K562 (cell line): ENCODE measurements around the gene CDCA3. TPM values are rescaled to one million over a fixed set of nuclear protein-coding genes. Genes with fewer than 3 reads are reported as not detected.

Source experiments
- ATAC-seq: fragments of 200-7000 bp; cut with Tn5 transposase; 3 replicates; pipeline ENCODE4 v1.9.1; 2020; ENCODE audit warnings: moderate library complexity
- BruUV-seq: library from RNA; stranded (reverse); fragments of 400-500 nt; replicated peaks from 2 replicates; lab custom pipeline; 2021; lab: Mats Ljungman, UMichigan
- CTCF ChIA-PET: fragments of 300-600 bp; formaldehyde crosslinking; extraction: SDS; loops from one replicate; lab custom pipeline; 2021; ENCODE audit warnings: low intra/inter-chr PET ratio; lab: Yijun Ruan, JAX
- POLR2A ChIA-PET: fragments of 300-600, 350-650 bp; sonication (Branson Sonifier 250); formaldehyde crosslinking; extraction: SDS; loops from one replicate; lab custom pipeline; 2021; ENCODE audit warnings: antibody characterized with exemption, inconsistent platforms; lab: Yijun Ruan, JAX
- DNase-seq, 4 experiments: peaks; one replicate each; pipeline versions ENCODE4 v3.0.0 to v3.0.0-alpha.2; 2011 to 2018; ENCODE audit warnings: low spot score in 3 of 4, mixed read lengths in 3 of 4; ENCODE audit errors: extremely low read depth in 1 of 4
- FAIRE-seq: peaks from 2 replicates; lab custom pipeline; 2011; peaks lifted over from hg19 to GRCh38; lab: Jason Lieb, UNC
- H2AFZ ChIP-seq: 2 replicates; pipeline ENCODE4 v1.6.0; 2011; ENCODE audit warnings: low read depth, low read length, control low read depth, inconsistent platforms
- H3K27ac ChIP-seq: fragments of 200-600 bp; 3 replicates; pipeline ENCODE4 v1.8.0; 2011; ENCODE audit warnings: low read depth, mild to moderate bottlenecking, control low read depth, inconsistent platforms, low read length, moderate library complexity, mixed read lengths; ENCODE audit errors: extremely low read depth
- H3K27me3 ChIP-seq, 2 experiments: fragments of 300-600 bp in 1 of 2; 2 replicates in 1 of 2; 3 replicates in 1 of 2; pipeline versions ENCODE4 v1.6.0 to v1.8.0; 2011; ENCODE audit warnings: inconsistent platforms in 2 of 2, low read length in 2 of 2, mild to moderate bottlenecking in 1 of 2, mixed read lengths in 1 of 2, moderate library complexity in 1 of 2; ENCODE audit not compliant: control insufficient read depth in 2 of 2, insufficient read depth in 2 of 2
- H3K36me3 ChIP-seq: fragments of 300-600 bp; 3 replicates; pipeline ENCODE4 v1.8.0; 2011; ENCODE audit warnings: mild to moderate bottlenecking, low read length, inconsistent platforms; ENCODE audit not compliant: control insufficient read depth, insufficient read depth
- H3K4me1 ChIP-seq, 2 experiments: fragments of 200-600 bp in 1 of 2; replicated peaks in 1 of 2; 2 replicates in 1 of 2; 3 replicates in 1 of 2; pipeline versions ENCODE4 v1.5.1 to v1.8.0; 2011; ENCODE audit warnings: inconsistent platforms in 2 of 2, low read length in 2 of 2, mild to moderate bottlenecking in 1 of 2, mixed read lengths in 1 of 2, moderate library complexity in 1 of 2; ENCODE audit not compliant: control insufficient read depth in 2 of 2, insufficient read depth in 2 of 2
- H3K4me2 ChIP-seq: 2 replicates; pipeline ENCODE4 v1.6.1; 2011; ENCODE audit warnings: low read length, control low read depth, inconsistent platforms, mixed read lengths; ENCODE audit not compliant: insufficient read depth
- H3K4me3 ChIP-seq: fragments of 200-600 bp; sonication (generic), shearing (Covaris generic); 2 replicates; pipeline ENCODE4 v1.5.1; 2016; ENCODE audit warnings: control low read depth, inconsistent platforms
- H3K79me2 ChIP-seq: fragments of 200-600 bp; 3 replicates; pipeline ENCODE4 v1.8.0; 2011; ENCODE audit warnings: low read length, inconsistent platforms; ENCODE audit not compliant: control insufficient read depth, insufficient read depth
- H3K9ac ChIP-seq, 2 experiments: 2 replicates each; pipeline versions ENCODE4 v1.6.0 to v1.6.1; 2011; ENCODE audit warnings: low read depth in 2 of 2, low read length in 2 of 2, control low read depth in 1 of 2, inconsistent platforms in 1 of 2, mild to moderate bottlenecking in 1 of 2, mixed read lengths in 1 of 2; ENCODE audit not compliant: insufficient read depth in 1 of 2
- H3K9me1 ChIP-seq: one replicate; pipeline ENCODE4 v1.6.0; 2011; ENCODE audit warnings: inconsistent platforms, mild to moderate bottlenecking, low read length, moderate library complexity; ENCODE audit not compliant: control insufficient read depth, insufficient read depth
- H3K9me3 ChIP-seq: replicated peaks from 2 replicates; pipeline ENCODE4 v1.5.1; 2011; ENCODE audit warnings: low read depth, low read length, inconsistent platforms; ENCODE audit not compliant: control insufficient read depth, insufficient read depth
- H4K20me1 ChIP-seq: replicated peaks from 2 replicates; pipeline ENCODE4 v1.6.1; 2011; ENCODE audit warnings: low read length, inconsistent platforms, mixed read lengths; ENCODE audit not compliant: control insufficient read depth, insufficient read depth
- BRF1 ChIP-seq: IDR thresholded peaks from 3 replicates; pipeline ENCODE4 v1.6.1; 2011; ENCODE audit warnings: borderline replicate concordance, mild to moderate bottlenecking; ENCODE audit not compliant: insufficient read length; ENCODE audit errors: extremely low read depth
- CHD4 ChIP-seq: fragments of 200-600 bp; sonication (generic); IDR thresholded peaks from 3 replicates; pipeline ENCODE4 v1.6.1; 2012; ENCODE audit warnings: low read depth, mild to moderate bottlenecking, mixed read lengths, low read length, inconsistent platforms; ENCODE audit not compliant: insufficient read depth, insufficient replicate concordance, poor library complexity, severe bottlenecking
- EWSR1 ChIP-seq: fragments of 450-650 bp; IDR thresholded peaks from 2 replicates; pipeline ENCODE4 v1.6.1; 2018; ENCODE audit warnings: borderline replicate concordance, mild to moderate bottlenecking, low read depth, moderate library complexity; ENCODE audit not compliant: partially characterized antibody
- FUS ChIP-seq: fragments of 200-400 bp; formaldehyde crosslinking; optimal IDR thresholded peaks from 2 replicates; pipeline ENCODE3; 2017; ENCODE audit warnings: low read depth, low read length
- PML ChIP-seq: IDR thresholded peaks from 2 replicates; pipeline ENCODE4 v1.6.1; 2012; ENCODE audit warnings: low read length, inconsistent platforms
- SAFB ChIP-seq: fragments of 200-400 bp; formaldehyde crosslinking; IDR thresholded peaks from 2 replicates; pipeline ENCODE4 v1.6.1; 2017; ENCODE audit warnings: low read depth, low read length, borderline replicate concordance
- SIX5 ChIP-seq, 2 experiments: IDR thresholded peaks; 2 replicates each; pipeline ENCODE4 v1.6.1; 2011; ENCODE audit warnings: low read length in 2 of 2, borderline replicate concordance in 1 of 2, low read depth in 1 of 2, mild to moderate bottlenecking in 1 of 2, moderate library complexity in 1 of 2; ENCODE audit not compliant: insufficient read depth in 1 of 2
- ZNF124 ChIP-seq: sonication (generic); formaldehyde crosslinking; IDR thresholded peaks from 2 replicates; pipeline ENCODE4 v1.8.1; 2022; ENCODE audit warnings: missing genetic modification reagents
- WGBS: fragments of 100-300 bp; shearing (Covaris generic); methylation state at CpG from one replicate; pipeline ENCODE4 v1.1.6; 2016; ENCODE audit warnings: low coverage, mixed read lengths; ENCODE audit not compliant: insufficient coverage; ENCODE audit errors: missing lambda C conversion rate; 5-methylcytosine and 5-hydroxymethylcytosine counted together
- in situ Hi-C: fragments of 300-500 bp; cut with MboI; formaldehyde crosslinking; loops from 4 replicates; pipeline ENCODE4 v1.15.0; 2018; ENCODE audit warnings: inconsistent platforms, mixed read lengths
- intact Hi-C: fragments of 100-400 bp; cut with micrococcal nuclease; formaldehyde crosslinking; loops from 2 replicates; pipeline ENCODE4 v1.14.2; 2022
- polyA plus RNA-seq, 8 experiments: library from polyadenylated mRNA; depleted of rRNA in 4 of 8; stranded (reverse) in 5 of 8; unstranded in 3 of 8; fragments of >200 nt; fragmentation: Nextera tagmentation in 2 of 8; fragmentation: Illumina TruSeq in 1 of 8; extraction: Ambion mirVana in 2 of 8; extraction: Trizol in 1 of 8; gene quantifications; 2 replicates each; pipeline versions ENCODE4 v1.2.1 to v1.2.3, GENCODE V29; 2011 to 2014; ENCODE audit warnings: inconsistent platforms in 1 of 8, missing spikeins in 1 of 8
- total RNA-seq, 7 experiments: library from RNA; depleted of rRNA in 6 of 7; stranded (reverse); fragments of >200 nt in 6 of 7; fragmentation: Illumina TruSeq in 2 of 7; extraction: Trizol in 2 of 7; gene quantifications; 2 replicates each; pipeline versions ENCODE4 v1.2.1 to v1.2.3, GENCODE V29; 2011 to 2021; ENCODE audit warnings: low replicate concordance in 1 of 7
- TF ChIP-seq, protein P1 (sequence below): fragments of 450-650 bp; IDR thresholded peaks from 2 replicates; pipeline ENCODE4 v1.6.1; 2016; ENCODE audit warnings: mild to moderate bottlenecking
- TF ChIP-seq, protein P2 (sequence below), 3 experiments: fragments of 200-800 bp in 1 of 3; fragments of 250-450 bp in 1 of 3; fragments of 450-650 bp in 1 of 3; sonication (Bioruptor Pico) in 1 of 3; sonication (Bioruptor generic) in 1 of 3; formaldehyde crosslinking in 1 of 3; IDR thresholded peaks; 2 replicates each; pipeline versions ENCODE4 v1.6.1 to v1.8.0; 2016 to 2022; ENCODE audit warnings: mild to moderate bottlenecking in 2 of 3, missing genetic modification characterization in 2 of 3, missing compliant biosample characterization in 1 of 3, moderate library complexity in 1 of 3
- TF ChIP-seq, protein P3 (sequence below), 2 experiments: fragments of 450-650 bp in 1 of 2; sonication (generic) in 1 of 2; formaldehyde crosslinking in 1 of 2; IDR thresholded peaks in 1 of 2; conservative IDR thresholded peaks in 1 of 2; 2 replicates each; pipeline versions ENCODE4 v1.6.1 to v1.8.1; 2016 to 2023; ENCODE audit warnings: mild to moderate bottlenecking in 2 of 2, moderate library complexity in 2 of 2, inconsistent platforms in 1 of 2, missing genetic modification reagents in 1 of 2

The CDCA3 gene
- total and polyA plus RNA-seq, 9 of the 15 experiments (the other 6 are each of a cell fraction or from before 2014, with no cell fraction given): 24.2 to 80.8 (median 55.1) TPM

DNA sequence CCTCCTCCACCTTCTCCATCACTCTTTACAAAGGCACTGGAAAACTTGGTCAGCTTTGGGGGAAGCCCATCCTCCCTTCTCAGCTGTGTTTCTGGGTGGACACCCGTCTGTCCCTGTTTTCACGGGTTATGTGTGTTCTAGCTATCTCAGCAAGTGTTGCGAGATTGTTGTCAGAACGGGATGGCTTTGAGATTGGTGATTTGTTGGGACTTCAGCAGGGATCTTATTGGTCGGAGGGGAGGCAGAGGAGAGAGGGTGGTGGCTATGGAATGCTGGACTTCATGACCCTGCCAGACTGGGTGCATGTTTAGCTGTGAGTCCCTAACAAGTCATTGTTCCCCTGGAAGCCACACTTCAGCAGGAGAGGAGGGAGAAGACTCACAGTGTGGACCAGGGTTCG lies 3.0 kb upstream of the CDCA3 start:
- no peaks in the 10 kb centered on the region; the same call in 1 of the 2 replicates for H4K20me1 ChIP-seq
- POLR2A ChIA-PET: interaction anchor here (7.4 kb wide), 1 partner anchor 14 kb away, joined by 174 read pairs; the partner anchor contains the start of genes SPSB2 and TPI1
- in situ Hi-C loops (no loop called here), intact Hi-C loops (no loop called here)
- no peak overlapping the region for H3K4me3 ChIP-seq
- WGBS: 55% methylated on average over 4 of the region's 6 CpGs
- H3K79me2 ChIP-seq: peaks cover 48% of the 10 kb centered on the region
- ATAC-seq: no peak
- H3K36me3 ChIP-seq: peaks cover 67% of the 10 kb centered on the region
- H2AFZ ChIP-seq: no peak overlapping the region
- peak; percentile 58 for FAIRE-seq
- H3K27ac ChIP-seq: no peak overlapping the region; the same call in 2 of the 3 replicates
- no TSS peak for BruUV-seq
- peak overlapping the region; percentile 32; the same call in 1 of the 2 replicates for H3K4me2 ChIP-seq
- no peaks in the 10 kb centered on the region for H3K27me3 ChIP-seq
- CTCF ChIA-PET: no interaction called here
- no peaks in the 10 kb centered on the region for H3K9me3 ChIP-seq
- H3K9ac ChIP-seq: peak overlapping the region; percentile 49 to 62; a peak in 2 of 4 replicates
- no peak for DNase-seq
- H3K4me1 ChIP-seq: peaks cover 12 to 18% of the 10 kb centered on the region in 2 experiments; a peak in 4 of 5 replicates
- H3K9me1 ChIP-seq: peaks cover 3% of the 10 kb centered on the region
- TF ChIP-seq BRF1 (no peak), ZNF124 (no peak), CHD4 (no peak), FUS (no peak), EWSR1 (no peak), PML (no peak), SIX5 (IDR thresholded peaks at IDR 0.05; ENCODE audit: borderline replicate concordance in 1 of 2, insufficient read depth in 1 of 2, low read depth in 1 of 2, low read length in 2 of 2) (no peak), SAFB (no peak)
- TF ChIP-seq, protein P1, sequence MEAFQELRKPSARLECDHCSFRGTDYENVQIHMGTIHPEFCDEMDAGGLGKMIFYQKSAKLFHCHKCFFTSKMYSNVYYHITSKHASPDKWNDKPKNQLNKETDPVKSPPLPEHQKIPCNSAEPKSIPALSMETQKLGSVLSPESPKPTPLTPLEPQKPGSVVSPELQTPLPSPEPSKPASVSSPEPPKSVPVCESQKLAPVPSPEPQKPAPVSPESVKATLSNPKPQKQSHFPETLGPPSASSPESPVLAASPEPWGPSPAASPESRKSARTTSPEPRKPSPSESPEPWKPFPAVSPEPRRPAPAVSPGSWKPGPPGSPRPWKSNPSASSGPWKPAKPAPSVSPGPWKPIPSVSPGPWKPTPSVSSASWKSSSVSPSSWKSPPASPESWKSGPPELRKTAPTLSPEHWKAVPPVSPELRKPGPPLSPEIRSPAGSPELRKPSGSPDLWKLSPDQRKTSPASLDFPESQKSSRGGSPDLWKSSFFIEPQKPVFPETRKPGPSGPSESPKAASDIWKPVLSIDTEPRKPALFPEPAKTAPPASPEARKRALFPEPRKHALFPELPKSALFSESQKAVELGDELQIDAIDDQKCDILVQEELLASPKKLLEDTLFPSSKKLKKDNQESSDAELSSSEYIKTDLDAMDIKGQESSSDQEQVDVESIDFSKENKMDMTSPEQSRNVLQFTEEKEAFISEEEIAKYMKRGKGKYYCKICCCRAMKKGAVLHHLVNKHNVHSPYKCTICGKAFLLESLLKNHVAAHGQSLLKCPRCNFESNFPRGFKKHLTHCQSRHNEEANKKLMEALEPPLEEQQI: no peak
- TF ChIP-seq, protein P2, sequence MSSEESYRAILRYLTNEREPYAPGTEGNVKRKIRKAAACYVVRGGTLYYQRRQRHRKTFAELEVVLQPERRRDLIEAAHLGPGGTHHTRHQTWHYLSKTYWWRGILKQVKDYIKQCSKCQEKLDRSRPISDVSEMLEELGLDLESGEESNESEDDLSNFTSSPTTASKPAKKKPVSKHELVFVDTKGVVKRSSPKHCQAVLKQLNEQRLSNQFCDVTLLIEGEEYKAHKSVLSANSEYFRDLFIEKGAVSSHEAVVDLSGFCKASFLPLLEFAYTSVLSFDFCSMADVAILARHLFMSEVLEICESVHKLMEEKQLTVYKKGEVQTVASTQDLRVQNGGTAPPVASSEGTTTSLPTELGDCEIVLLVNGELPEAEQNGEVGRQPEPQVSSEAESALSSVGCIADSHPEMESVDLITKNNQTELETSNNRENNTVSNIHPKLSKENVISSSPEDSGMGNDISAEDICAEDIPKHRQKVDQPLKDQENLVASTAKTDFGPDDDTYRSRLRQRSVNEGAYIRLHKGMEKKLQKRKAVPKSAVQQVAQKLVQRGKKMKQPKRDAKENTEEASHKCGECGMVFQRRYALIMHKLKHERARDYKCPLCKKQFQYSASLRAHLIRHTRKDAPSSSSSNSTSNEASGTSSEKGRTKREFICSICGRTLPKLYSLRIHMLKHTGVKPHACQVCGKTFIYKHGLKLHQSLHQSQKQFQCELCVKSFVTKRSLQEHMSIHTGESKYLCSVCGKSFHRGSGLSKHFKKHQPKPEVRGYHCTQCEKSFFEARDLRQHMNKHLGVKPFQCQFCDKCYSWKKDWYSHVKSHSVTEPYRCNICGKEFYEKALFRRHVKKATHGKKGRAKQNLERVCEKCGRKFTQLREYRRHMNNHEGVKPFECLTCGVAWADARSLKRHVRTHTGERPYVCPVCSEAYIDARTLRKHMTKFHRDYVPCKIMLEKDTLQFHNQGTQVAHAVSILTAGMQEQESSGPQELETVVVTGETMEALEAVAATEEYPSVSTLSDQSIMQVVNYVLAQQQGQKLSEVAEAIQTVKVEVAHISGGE (CRISPR knock-in tag; IDR thresholded peaks at IDR 0.05): no peak
- TF ChIP-seq, protein P3, sequence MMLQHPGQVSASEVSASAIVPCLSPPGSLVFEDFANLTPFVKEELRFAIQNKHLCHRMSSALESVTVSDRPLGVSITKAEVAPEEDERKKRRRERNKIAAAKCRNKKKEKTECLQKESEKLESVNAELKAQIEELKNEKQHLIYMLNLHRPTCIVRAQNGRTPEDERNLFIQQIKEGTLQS (IDR thresholded peaks at IDR 0.05): no peak
- TF ChIP-seq, protein P3 (CRISPR knock-in tag; conservative IDR thresholded peaks at IDR 0.05): no peak
